ENCODE data around the gene FIBP. TPM values are rescaled to one million over a fixed set of nuclear protein-coding genes. Genes with fewer than 3 reads are reported as not detected.

The FIBP gene
- total and polyA plus RNA-seq, 2 of the 4 experiments (the other 2 are of a cell fraction): 141 to 182 TPM

DNA sequence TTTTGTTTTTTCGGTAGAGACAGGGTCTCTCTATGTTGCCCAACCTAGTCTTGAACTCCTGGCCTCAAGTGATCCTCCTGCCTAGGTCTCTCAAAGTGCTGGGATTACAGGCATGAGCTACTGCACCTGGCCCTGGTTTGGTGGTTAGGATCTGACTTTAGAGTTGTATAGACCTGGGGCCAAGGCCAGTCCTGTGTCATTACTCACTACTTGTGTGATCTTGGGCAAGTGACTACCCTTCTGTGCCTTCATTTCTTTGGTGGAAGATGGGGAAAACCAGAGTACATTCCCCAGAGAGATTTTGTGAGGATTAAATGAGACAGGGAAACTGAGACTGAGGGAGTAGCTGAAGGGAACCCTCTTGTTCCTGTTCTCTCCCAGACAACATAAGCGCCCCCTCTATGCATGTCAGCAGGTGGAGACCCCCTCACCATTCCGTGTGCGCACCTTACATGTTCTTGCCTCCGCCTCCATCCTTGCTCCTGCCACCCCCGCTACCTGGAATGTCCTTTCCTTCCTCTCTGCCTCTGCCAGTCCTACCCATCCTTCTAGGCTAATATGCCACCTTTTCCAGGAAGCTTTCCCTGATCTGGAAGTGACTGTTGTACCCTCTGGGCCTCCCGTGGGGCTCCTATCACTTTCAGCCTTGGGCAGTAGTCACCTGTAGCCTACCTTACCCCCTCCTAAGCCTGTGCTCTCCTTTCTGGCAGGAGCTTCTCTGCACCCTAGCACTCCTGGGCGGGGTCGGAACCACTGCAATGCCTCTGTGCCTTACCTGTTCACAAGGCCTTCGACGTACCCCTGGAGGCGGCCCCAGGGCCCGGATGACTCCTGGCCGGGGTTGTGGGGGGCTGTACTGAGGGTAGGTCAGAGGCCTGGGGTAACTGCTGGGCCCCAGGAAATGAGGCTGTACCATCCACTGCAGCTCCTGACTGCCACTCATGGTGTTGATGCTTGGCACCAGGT lies 8.0 kb upstream of the FIBP start:
- H2BK120ac ChIP-seq (ENCODE audit: low read depth, low read length): peak overlapping the region; percentile 58
- H3K14ac ChIP-seq (replicated peaks; ENCODE audit: low read depth, low read length): peak overlapping the region; percentile 97
- peak overlapping the region; percentile 72 for H2BK5ac ChIP-seq (ENCODE audit: low read depth, low read length, poor library complexity, severe bottlenecking)
- peak overlapping the region; percentile 24 for H4K91ac ChIP-seq (ENCODE audit: insufficient read depth, low read depth, low read length)
- H3K18ac ChIP-seq (ENCODE audit: low read depth, low read length): peak overlapping the region; percentile 17; the same call in 1 of the 2 replicates
- peaks cover 35% of the 10 kb centered on the region for H3K4me1 ChIP-seq (ENCODE audit: control insufficient read depth, insufficient read depth, low read length)
- peaks cover 46% of the 10 kb centered on the region for H3K36me3 ChIP-seq (ENCODE audit: control insufficient read depth, insufficient read depth, low read length)
- H3K4me2 ChIP-seq (ENCODE audit: low read depth, low read length): peak overlapping the region; percentile 69
- DNase-seq (no peak), ATAC-seq (ENCODE audit: low read depth) (no peak)
- 75% methylated on average over 4 of the region's 14 CpGs; no CpG with 5 or more reads in 1 of the 2 experiments for WGBS, 2 experiments (ENCODE audit: extremely low coverage in 2 of 2, insufficient read length in 1 of 2)
- intact Hi-C loops (cut with micrococcal nuclease) (no loop called here), dilution Hi-C loops (cut with HindIII; ENCODE audit: low sequenced_read_pairs, unreplicated experiment) (no loop called here), in situ Hi-C loops (cut with MboI; ENCODE audit: low sequenced_read_pairs) (no loop called here)
- H3K4me3 ChIP-seq (ENCODE audit: insufficient read depth, low read depth, low read length): peak overlapping the region; percentile 98; the same call in 1 of the 2 replicates
- peaks cover 83% of the 10 kb centered on the region for H4K20me1 ChIP-seq (ENCODE audit: insufficient read depth, low read length)
- peak overlapping the region; percentile 59 for H2AFZ ChIP-seq (replicated peaks; ENCODE audit: low read length, poor library complexity)
- no peak overlapping the region for H2BK20ac ChIP-seq (ENCODE audit: low read depth, low read length)
- peak overlapping the region; percentile 45 for H2AK5ac ChIP-seq (ENCODE audit: low read depth, low read length)
- H3K9me3 ChIP-seq (ENCODE audit: control insufficient read depth, insufficient read depth, low read length): no peaks in the 10 kb centered on the region
- peaks cover 7% of the 10 kb centered on the region; the same call in 1 of the 2 replicates for H3K9me1 ChIP-seq (ENCODE audit: insufficient read depth, low read length)
- POLR2A ChIA-PET (ENCODE audit: unreplicated experiment): interaction anchor here (0.9 kb wide), 1 partner anchor 8 kb away, joined by 7 read pairs; the partner anchor contains the start of gene FIBP
- peaks cover 8 to 30% of the 10 kb centered on the region in 2 experiments for H3K79me1 ChIP-seq (ENCODE audit: low read depth in 1 of 2, low read length in 2 of 2)
- H4K8ac ChIP-seq (ENCODE audit: low read depth in 2 of 2, low read length in 2 of 2): peak overlapping the region; percentile 84 to 93; a peak in 3 of 4 replicates
- H3K9ac ChIP-seq (ENCODE audit: low read depth, low read length): peak overlapping the region; percentile 54; the same call in 1 of the 2 replicates
- no peak overlapping the region for H2BK15ac ChIP-seq (ENCODE audit: low read depth, low read length)
- peak overlapping the region; percentile 99 for H3K23ac ChIP-seq (ENCODE audit: low read depth, low read length)
- no TSS peak for BruUV-seq (replicated peaks)
- TF ChIP-seq CHD1 (IDR thresholded peaks at IDR 0.05; ENCODE audit: low read depth, low read length) (no peak; the same call in 1 of the 2 replicates), POLR2A (IDR thresholded peaks at IDR 0.05; ENCODE audit: low read depth, low read length) (peak; percentile 17; the same call in 1 of the 2 replicates)
- TF ChIP-seq, protein P1, sequence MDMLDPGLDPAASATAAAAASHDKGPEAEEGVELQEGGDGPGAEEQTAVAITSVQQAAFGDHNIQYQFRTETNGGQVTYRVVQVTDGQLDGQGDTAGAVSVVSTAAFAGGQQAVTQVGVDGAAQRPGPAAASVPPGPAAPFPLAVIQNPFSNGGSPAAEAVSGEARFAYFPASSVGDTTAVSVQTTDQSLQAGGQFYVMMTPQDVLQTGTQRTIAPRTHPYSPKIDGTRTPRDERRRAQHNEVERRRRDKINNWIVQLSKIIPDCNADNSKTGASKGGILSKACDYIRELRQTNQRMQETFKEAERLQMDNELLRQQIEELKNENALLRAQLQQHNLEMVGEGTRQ (IDR thresholded peaks at IDR 0.05; ENCODE audit: low read depth, low read length): no peak
- TF ChIP-seq, protein P2, sequence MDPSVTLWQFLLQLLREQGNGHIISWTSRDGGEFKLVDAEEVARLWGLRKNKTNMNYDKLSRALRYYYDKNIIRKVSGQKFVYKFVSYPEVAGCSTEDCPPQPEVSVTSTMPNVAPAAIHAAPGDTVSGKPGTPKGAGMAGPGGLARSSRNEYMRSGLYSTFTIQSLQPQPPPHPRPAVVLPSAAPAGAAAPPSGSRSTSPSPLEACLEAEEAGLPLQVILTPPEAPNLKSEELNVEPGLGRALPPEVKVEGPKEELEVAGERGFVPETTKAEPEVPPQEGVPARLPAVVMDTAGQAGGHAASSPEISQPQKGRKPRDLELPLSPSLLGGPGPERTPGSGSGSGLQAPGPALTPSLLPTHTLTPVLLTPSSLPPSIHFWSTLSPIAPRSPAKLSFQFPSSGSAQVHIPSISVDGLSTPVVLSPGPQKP (IDR thresholded peaks at IDR 0.05; ENCODE audit: borderline replicate concordance, low read depth, low read length): no peak
- peak overlapping the region; percentile 28 for H3K27ac ChIP-seq (ENCODE audit: insufficient read depth, low read length)
- CTCF ChIA-PET: interaction anchor here (1.2 kb wide), 1 partner anchor 126 kb away, joined by 4 read pairs; no protein-coding TSS in a partner anchor
- no peaks in the 10 kb centered on the region for H3K27me3 ChIP-seq (ENCODE audit: control insufficient read depth, insufficient read depth, low read length)
- H3K4ac ChIP-seq (ENCODE audit: low read depth, low read length): peak overlapping the region; percentile 93
- peak overlapping the region; percentile 14 for H4K5ac ChIP-seq (ENCODE audit: low read depth, low read length)
- peak overlapping the region; percentile 92 for H2AK9ac ChIP-seq (replicated peaks; ENCODE audit: low read depth, low read length, poor library complexity)
- H3K56ac ChIP-seq (ENCODE audit: extremely low read depth, insufficient read depth, low read length): peak overlapping the region; percentile 62; the same call in 1 of the 2 replicates
